Adipocyte (in vitro differentiated cells): ENCODE data around the gene TMEM222.

Experiments
- DNase-seq: peaks from one replicate; pipeline ENCODE4 v3.0.0-alpha.2; 2015; ENCODE audit warnings: low read depth
- H3K27me3 ChIP-seq: replicated peaks from 2 replicates; pipeline ENCODE4 v1.7.0; 2013; ENCODE audit warnings: mild to moderate bottlenecking, low read length, moderate library complexity; ENCODE audit not compliant: control insufficient read depth, insufficient read depth
- H3K36me3 ChIP-seq: 2 replicates; pipeline ENCODE4 v1.7.0; 2013; ENCODE audit warnings: low read length, mild to moderate bottlenecking, moderate library complexity; ENCODE audit not compliant: control insufficient read depth, insufficient read depth, severe bottlenecking
- H3K4me1 ChIP-seq: 2 replicates; pipeline ENCODE4 v1.7.0; 2013; ENCODE audit warnings: mild to moderate bottlenecking, low read length, moderate library complexity; ENCODE audit not compliant: control insufficient read depth, insufficient read depth
- H3K4me3 ChIP-seq: 2 replicates; pipeline ENCODE4 v1.7.0; 2013; ENCODE audit warnings: mild to moderate bottlenecking, low read length, moderate library complexity
- H3K9ac ChIP-seq: 2 replicates; pipeline ENCODE4 v1.7.0; 2013; ENCODE audit warnings: mild to moderate bottlenecking, low read length, moderate library complexity
- H3K9me3 ChIP-seq: 2 replicates; pipeline ENCODE4 v1.7.0; 2013; ENCODE audit warnings: mild to moderate bottlenecking, low read length, moderate library complexity; ENCODE audit not compliant: control insufficient read depth

The TMEM222 gene

GRCh38 chr1:27307874-27308598, 13.9 kb upstream of the TMEM222 start:
- H3K36me3 ChIP-seq = peaks cover 5% of the 10 kb centered on the region
- no peaks in the 10 kb centered on the region for H3K27me3 ChIP-seq
- H3K9ac ChIP-seq = no peak overlapping the region
- no peaks in the 10 kb centered on the region for H3K9me3 ChIP-seq
- H3K4me1 ChIP-seq = peaks cover 14% of the 10 kb centered on the region
- no peak for DNase-seq
- H3K4me3 ChIP-seq = no peak overlapping the region

- Histone ChIP-seq H3K9ac (no peak overlapping the region), H3K27me3 (no peaks in the 10 kb centered on the region), H3K4me3 (no peak overlapping the region), H3K36me3 (no peaks in the 10 kb centered on the region), H3K4me1 (peaks cover 7% of the 10 kb centered on the region), H3K9me3 (no peaks in the 10 kb centered on the region)
- DNase-seq = no peak
Observed at GRCh38 chr1:27314169-27314568, 7.8 kb upstream of the TMEM222 start.

- no peaks in the 10 kb centered on the region for H3K27me3 ChIP-seq
- H3K36me3 ChIP-seq = no peaks in the 10 kb centered on the region
- H3K9me3 ChIP-seq = no peaks in the 10 kb centered on the region
- H3K4me1 ChIP-seq = peaks cover 7% of the 10 kb centered on the region
- no peak overlapping the region for H3K9ac ChIP-seq
- DNase-seq = no peak
- H3K4me3 ChIP-seq = no peak overlapping the region
Observed at GRCh38 chr1:27314737-27315136, 7.2 kb upstream of the TMEM222 start.

- DNase-seq = no peak
- Histone ChIP-seq H3K9ac (no peak overlapping the region), H3K4me1 (peaks cover 9% of the 10 kb centered on the region), H3K4me3 (no peak overlapping the region), H3K36me3 (no peaks in the 10 kb centered on the region), H3K9me3 (no peaks in the 10 kb centered on the region), H3K27me3 (no peaks in the 10 kb centered on the region)
Observed at GRCh38 chr1:27316860-27317259, 5.1 kb upstream of the TMEM222 start.

GRCh38 chr1:27318136-27318535, 3.8 kb upstream of the TMEM222 start:
- H3K36me3 ChIP-seq = no peaks in the 10 kb centered on the region

GRCh38 chr1:27318596-27318995, 3.4 kb upstream of the TMEM222 start:
- Histone ChIP-seq H3K4me1 (peaks cover 19% of the 10 kb centered on the region), H3K36me3 (no peaks in the 10 kb centered on the region), H3K9ac (no peak overlapping the region), H3K27me3 (no peaks in the 10 kb centered on the region), H3K9me3 (no peaks in the 10 kb centered on the region), H3K4me3 (no peak overlapping the region)
- DNase-seq = peak; percentile 63

More at GRCh38 chr1:27318136-27318535, 3.8 kb upstream of the TMEM222 start:
- Histone ChIP-seq H3K9me3 (no peaks in the 10 kb centered on the region), H3K4me3 (no peak overlapping the region), H3K27me3 (no peaks in the 10 kb centered on the region), H3K4me1 (peaks cover 14% of the 10 kb centered on the region), H3K9ac (no peak overlapping the region)
- no peak for DNase-seq

- H3K9me3 ChIP-seq = no peaks in the 10 kb centered on the region
- peak; percentile 30 for DNase-seq
- H3K4me1 ChIP-seq = peaks cover 28% of the 10 kb centered on the region
- H3K27me3 ChIP-seq = no peaks in the 10 kb centered on the region
- peak overlapping the region; percentile 100 for H3K9ac ChIP-seq
- H3K36me3 ChIP-seq = peaks cover 30% of the 10 kb centered on the region
- H3K4me3 ChIP-seq = peak overlapping the region; percentile 100
Observed at GRCh38 chr1:27322569-27323240, 742 bp downstream of the TMEM222 start.

- Histone ChIP-seq H3K9ac (no peak overlapping the region), H3K36me3 (peaks cover 35% of the 10 kb centered on the region), H3K27me3 (no peaks in the 10 kb centered on the region), H3K9me3 (no peaks in the 10 kb centered on the region), H3K4me3 (no peak overlapping the region), H3K4me1 (peaks cover 24% of the 10 kb centered on the region)
- DNase-seq = no peak
Observed at GRCh38 chr1:27325286-27325685, 3.3 kb downstream of the TMEM222 start.

- H3K36me3 ChIP-seq = peaks cover 46% of the 10 kb centered on the region
- peaks cover 18% of the 10 kb centered on the region for H3K4me1 ChIP-seq
- H3K9ac ChIP-seq = no peak overlapping the region
- no peaks in the 10 kb centered on the region for H3K9me3 ChIP-seq
- DNase-seq = no peak
- H3K27me3 ChIP-seq = no peaks in the 10 kb centered on the region
- H3K4me3 ChIP-seq = no peak overlapping the region
Observed at GRCh38 chr1:27327964-27328363, 6.0 kb downstream of the TMEM222 start.

GRCh38 chr1:27330786-27331185, 8.8 kb downstream of the TMEM222 start:
- Histone ChIP-seq H3K4me1 (peaks cover 10% of the 10 kb centered on the region), H3K27me3 (no peaks in the 10 kb centered on the region), H3K4me3 (no peak overlapping the region), H3K9ac (no peak overlapping the region), H3K9me3 (no peaks in the 10 kb centered on the region), H3K36me3 (peaks cover 58% of the 10 kb centered on the region)
- DNase-seq = no peak

- Histone ChIP-seq H3K4me3 (no peak overlapping the region), H3K9ac (no peak overlapping the region), H3K27me3 (no peaks in the 10 kb centered on the region), H3K9me3 (no peaks in the 10 kb centered on the region), H3K4me1 (peaks cover 7% of the 10 kb centered on the region), H3K36me3 (peaks cover 56% of the 10 kb centered on the region)
- DNase-seq = no peak
Observed at GRCh38 chr1:27331426-27331825, 9.5 kb downstream of the TMEM222 start.
